Stimulated activated CD4-positive, alpha-beta T cell treated with anti-CD3 and anti-CD28 coated beads, Interleukin-2, amount 100 ng/mL, for 24 hours (primary cell): ENCODE measurements around the gene IFI27L1.
A peak's percentile ranks its signal among the peaks of the same experiment; 100 is the strongest.
"Not testable (repeated sequence)": the region's sequence is repeated elsewhere in the genome, so short reads cannot be mapped to it uniquely, and the experiment has no call there.

Source experiments
- DNase-seq, 2 donors: peaks; one replicate each; pipeline ENCODE4 v3.0.0-alpha.2; 2020

The IFI27L1 gene

GRCh38 chr14:94048691-94049624 is 32.2 kb upstream of the IFI27L1 start:
- DNase-seq: peak in 1 of 2 donors; percentile 8

GRCh38 chr14:94049625-94050023 is 31.5 kb upstream of the IFI27L1 start:
- DNase-seq: no peak

GRCh38 chr14:94050231-94050880 is 30.8 kb upstream of the IFI27L1 start:
- DNase-seq: no peak

GRCh38 chr14:94051115-94051514 is 30.0 kb upstream of the IFI27L1 start:
- DNase-seq: no peak

GRCh38 chr14:94051779-94052178 is 29.3 kb upstream of the IFI27L1 start:
- DNase-seq: no peak

GRCh38 chr14:94052199-94052598 is 28.9 kb upstream of the IFI27L1 start:
- no peak for DNase-seq

- no peak for DNase-seq
Observed at GRCh38 chr14:94052662-94053061, 28.4 kb upstream of the IFI27L1 start.

- no peak for DNase-seq
Observed at GRCh38 chr14:94054401-94054800, 26.7 kb upstream of the IFI27L1 start.

- no peak for DNase-seq
Observed at GRCh38 chr14:94054936-94055335, 26.2 kb upstream of the IFI27L1 start.

GRCh38 chr14:94056579-94057308 is 24.4 kb upstream of the IFI27L1 start:
- DNase-seq: peak in 1 of 2 donors; percentile 21

- no peak for DNase-seq
Observed at GRCh38 chr14:94058128-94058673, 22.9 kb upstream of the IFI27L1 start.

GRCh38 chr14:94058674-94059138 is 22.4 kb upstream of the IFI27L1 start:
- no peak for DNase-seq

GRCh38 chr14:94059998-94060397 is 21.1 kb upstream of the IFI27L1 start:
- no peak for DNase-seq

GRCh38 chr14:94062344-94062940 is 18.7 kb upstream of the IFI27L1 start:
- DNase-seq: no peak

- no peak for DNase-seq
Observed at GRCh38 chr14:94066089-94066676, 14.9 kb upstream of the IFI27L1 start.

GRCh38 chr14:94072076-94072475 is 9.0 kb upstream of the IFI27L1 start:
- DNase-seq: not testable (repeated sequence)

GRCh38 chr14:94074534-94074933 is 6.6 kb upstream of the IFI27L1 start:
- DNase-seq: no peak

- DNase-seq: no peak
Observed at GRCh38 chr14:94075008-94075407, 6.1 kb upstream of the IFI27L1 start.

- DNase-seq: no peak
Observed at GRCh38 chr14:94077111-94077821, 3.8 kb upstream of the IFI27L1 start.

GRCh38 chr14:94077823-94078222 is 3.3 kb upstream of the IFI27L1 start:
- no peak for DNase-seq

- DNase-seq: no peak
Observed at GRCh38 chr14:94079891-94080620, 1.1 kb upstream of the IFI27L1 start.
